MCF 10A (cell line): ENCODE results near the gene MICA. TPM values are rescaled to one million over a fixed set of nuclear protein-coding genes. Genes with fewer than 3 reads are reported as not detected.

ENCODE experiments used
- BruUV-seq: library from RNA; stranded (reverse); fragments of 400-500 nt; replicated peaks from 2 replicates; lab custom pipeline; 2021; lab: Mats Ljungman, UMichigan
- CTCF ChIA-PET: fragments of 300-600 bp; sonication (Branson Sonifier 250); formaldehyde crosslinking; extraction: SDS; loops from one replicate; lab custom pipeline; 2021; ENCODE audit warnings: antibody characterized with exemption, inconsistent platforms; lab: Yijun Ruan, JAX
- POLR2A ChIA-PET: fragments of 300-600, 350-650 bp; sonication (Branson Sonifier 250); formaldehyde crosslinking; extraction: SDS; loops from one replicate; lab custom pipeline; 2020; ENCODE audit warnings: antibody characterized with exemption, inconsistent platforms; lab: Yijun Ruan, JAX
- DNase-seq: peaks from one replicate; pipeline ENCODE4 v3.0.0-alpha.2; 2018; ENCODE audit not compliant: unreplicated experiment
- H3K27ac Mint-ChIP-seq: one replicate; pipeline ENCODE4 v1.8.0; 2022; ENCODE audit warnings: mild to moderate bottlenecking, low read depth, mixed read lengths; ENCODE audit not compliant: unreplicated experiment
- H3K27me3 Mint-ChIP-seq: one replicate; pipeline ENCODE4 v1.8.0; 2022; ENCODE audit warnings: mixed read lengths; ENCODE audit not compliant: insufficient read depth, unreplicated experiment
- H3K36me3 Mint-ChIP-seq: one replicate; pipeline ENCODE4 v1.8.0; 2022; ENCODE audit warnings: mild to moderate bottlenecking, moderate library complexity, mixed read lengths; ENCODE audit not compliant: insufficient read depth, unreplicated experiment
- H3K4me1 Mint-ChIP-seq: one replicate; pipeline ENCODE4 v1.8.0; 2022; ENCODE audit warnings: mixed read lengths; ENCODE audit not compliant: insufficient read depth, unreplicated experiment
- H3K4me3 Mint-ChIP-seq: one replicate; pipeline ENCODE4 v1.8.0; 2022; ENCODE audit warnings: mild to moderate bottlenecking, moderate library complexity, mixed read lengths; ENCODE audit not compliant: unreplicated experiment
- H3K9me3 Mint-ChIP-seq: one replicate; pipeline ENCODE4 v1.8.0; 2022; ENCODE audit warnings: mixed read lengths; ENCODE audit not compliant: unreplicated experiment
- CTCF ChIP-seq: fragments of 200-600 bp; IDR thresholded peaks from one replicate; pipeline ENCODE4 v1.8.0; 2022; ENCODE audit warnings: antibody characterized with exemption, mild to moderate bottlenecking; ENCODE audit not compliant: unreplicated experiment
- intact Hi-C: fragments of 100-400 bp; cut with micrococcal nuclease; formaldehyde crosslinking; loops from 2 replicates; pipeline ENCODE4 v1.14.1; 2022
- total RNA-seq: library from RNA; stranded (reverse); gene quantifications from 2 replicates; pipeline ENCODE4 v1.2.3, GENCODE V29; 2022

MICA gene
- total RNA-seq, 1 experiment from 2014 or later: 18.0 TPM

GRCh38 chr6:31460361-31461025 is 57.1 kb downstream of the MICA start:
- CTCF ChIA-PET: interaction anchor here (0.5 to 1.2 kb wide), 2 partner anchors 16 to 62 kb away, joined by 3 to 5 read pairs; no protein-coding TSS in a partner anchor
- Mint-ChIP-seq H3K4me3 (no peak overlapping the region), H3K4me1 (peaks cover 13% of the 10 kb centered on the region), H3K27me3 (peaks cover 12% of the 10 kb centered on the region), H3K9me3 (no peaks in the 10 kb centered on the region), H3K36me3 (no peaks in the 10 kb centered on the region), H3K27ac (no peak overlapping the region)
- no peak for DNase-seq
- POLR2A ChIA-PET: interaction anchor here (0.7 kb wide), 1 partner anchor 345 kb away, joined by 3 read pairs; no protein-coding TSS in a partner anchor
- intact Hi-C loops: no loop called here
- no TSS peak for BruUV-seq
- TF ChIP-seq CTCF: no peak

- DNase-seq: peak; percentile 16
- H3K4me3 Mint-ChIP-seq: peak overlapping the region; percentile 90
- BruUV-seq: no TSS peak
Observed at GRCh38 chr6:31462026-31462963, 58.9 kb downstream of the MICA start.

GRCh38 chr6:31462964-31463870 is 59.8 kb downstream of the MICA start:
- TSS peak; percentile 78 for BruUV-seq
- Mint-ChIP-seq H3K27me3 (peaks cover 8% of the 10 kb centered on the region), H3K4me1 (peaks cover 13% of the 10 kb centered on the region), H3K4me3 (peak overlapping the region; percentile 90), H3K9me3 (no peaks in the 10 kb centered on the region), H3K36me3 (no peaks in the 10 kb centered on the region), H3K27ac (peak overlapping the region; percentile 92)
- POLR2A ChIA-PET: interaction anchor here (0.7 to 1.6 kb wide), 9 partner anchors 10 to 190 kb away, joined by 3 to 5 read pairs (median 3); partner anchors contain the start of gene BAG6
- peak; percentile 96 for DNase-seq
- CTCF ChIA-PET: interaction anchor here (0.6 to 1.1 kb wide), 5 partner anchors 12 to 235 kb away, joined by 3 to 5 read pairs (median 3); no protein-coding TSS in a partner anchor
- TF ChIP-seq CTCF: no peak
- intact Hi-C loops: no loop called here

More at GRCh38 chr6:31462026-31462963, 58.9 kb downstream of the MICA start:
- ChIA-PET POLR2A (interaction anchor here (0.7 to 1.6 kb wide), 9 partner anchors 11 to 190 kb away, joined by 3 to 5 read pairs (median 3); partner anchors contain the start of gene BAG6), CTCF (interaction anchor here (0.6 to 1.1 kb wide), 5 partner anchors 11 to 234 kb away, joined by 3 to 5 read pairs (median 3); no protein-coding TSS in a partner anchor)
- TF ChIP-seq CTCF: no peak
- H3K9me3 Mint-ChIP-seq: no peaks in the 10 kb centered on the region
- intact Hi-C loops: no loop called here
- peaks cover 13% of the 10 kb centered on the region for H3K4me1 Mint-ChIP-seq
- H3K27ac Mint-ChIP-seq: peak overlapping the region; percentile 92
- peaks cover 12% of the 10 kb centered on the region for H3K27me3 Mint-ChIP-seq
- H3K36me3 Mint-ChIP-seq: no peaks in the 10 kb centered on the region
